NCI-H1694 (cell line): ENCODE measurements around the gene STK36.

Experiments used
- DNase-seq: peaks from one replicate; lab custom pipeline; 2025; lab: John Stamatoyannopoulos, UW

The STK36 gene

GRCh38 chr2:218746470-218746795, 74.5 kb downstream of the STK36 start:
- DNase-seq, result no peak

GRCh38 chr2:218746960-218747359, 75.1 kb downstream of the STK36 start:
- no peak for DNase-seq

- no peak for DNase-seq
Measured at GRCh38 chr2:218748741-218749441, 77.0 kb downstream of the STK36 start.
